NT2/D1 (cell line): ENCODE results near the gene POLRMT.

Experiments used
- YY1 ChIP-seq: IDR thresholded peaks from 2 replicates; pipeline ENCODE4 v1.6.1; 2011; ENCODE audit not compliant: insufficient read length, insufficient read depth
- ZNF274 ChIP-seq: IDR thresholded peaks from 2 replicates; pipeline ENCODE4 v1.6.1; 2011; ENCODE audit warnings: mild to moderate bottlenecking, low read depth, low read length

DNA sequence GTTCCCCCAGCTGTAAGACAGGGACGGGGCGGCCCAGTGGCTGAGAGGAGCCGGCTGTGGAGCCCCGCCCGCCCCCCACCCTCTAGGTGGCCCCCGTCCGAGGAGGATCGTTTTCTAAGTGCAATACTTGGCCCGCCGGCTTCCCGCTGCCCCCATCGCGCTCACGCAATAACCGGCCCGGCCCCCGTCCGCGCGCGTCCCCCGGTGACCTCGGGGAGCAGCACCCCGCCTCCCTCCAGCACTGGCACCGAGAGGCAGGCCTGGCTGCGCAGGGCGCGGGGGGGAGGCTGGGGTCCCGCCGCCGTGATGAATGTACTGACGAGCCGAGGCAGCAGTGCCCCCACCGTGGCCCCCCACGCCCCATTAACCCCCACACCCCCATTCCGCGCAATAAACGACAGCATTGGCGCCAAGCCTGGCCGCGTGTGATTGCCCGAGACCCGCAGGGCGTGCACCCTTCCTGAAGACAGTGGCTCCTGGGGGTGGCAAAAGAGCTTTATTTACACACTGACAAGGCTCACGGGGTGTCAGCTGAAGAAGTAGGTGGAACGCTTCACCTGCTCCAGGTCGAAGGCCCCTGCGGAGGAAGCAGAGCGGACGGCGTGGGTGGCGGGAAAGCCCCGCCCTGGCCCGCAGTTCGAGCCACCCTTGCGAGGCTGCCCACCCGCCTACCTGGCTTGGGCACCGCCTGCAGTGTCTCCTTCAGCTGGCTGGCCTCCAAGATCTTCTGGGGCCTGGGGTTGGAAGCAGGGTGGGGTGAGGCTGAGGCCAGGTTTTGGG is 16.4 kb downstream of the POLRMT start:
- TF ChIP-seq YY1 (no peak), ZNF274 (no peak)
